ENCODE results near the gene ZC4H2.
A peak's percentile ranks its signal among the peaks of the same experiment; 100 is the strongest.
"Not testable (repeated sequence)": the region's sequence is repeated elsewhere in the genome, so short reads cannot be mapped to it uniquely, and the experiment has no call there.

The ZC4H2 gene

GRCh38 chrX:64975989-64976672, at the start of gene ZC4H2:
Gene ZC4H2, minus strand, starts transcription at chrX:64976450. Its CDS starts 73 bp downstream, at chrX:64976377.
- peaks cover 4 to 14% of the 10 kb centered on the region in 2 donors for H3K36me3 Mint-ChIP-seq
- ATAC-seq (replicated peaks): peak; percentile 99
- peaks cover 0 to 2% of the 10 kb centered on the region in 2 donors for H3K9me3 Mint-ChIP-seq
- peak; percentile 51 for DNase-seq
- H3K27me3 Mint-ChIP-seq: peaks cover 0 to 6% of the 10 kb centered on the region in 2 donors
- H3K4me3 Mint-ChIP-seq: peak within 1 kb of the TSS; percentile 97 to 100
- peak within 1 kb of the TSS; percentile 56 for H3K27ac Mint-ChIP-seq
- peaks cover 8 to 14% of the 10 kb centered on the region in 2 donors for H3K4me1 Mint-ChIP-seq

- DNase-seq: no peak
- Mint-ChIP-seq H3K9me3 (peaks cover 0 to 6% of the 10 kb centered on the region in 2 donors), H3K27ac (no peak overlapping the region), H3K36me3 (peaks cover 7 to 11% of the 10 kb centered on the region in 2 donors), H3K4me1 (peaks cover 2 to 8% of the 10 kb centered on the region in 2 donors), H3K27me3 (peaks cover 0 to 3% of the 10 kb centered on the region in 2 donors), H3K4me3 (no peak overlapping the region)
- ATAC-seq (replicated peaks): no peak
These were observed 41.2 kb upstream of the ZC4H2 start for GRCh38 chrX:65017451-65017850.

GRCh38 chrX:65014230-65014629, 38.0 kb upstream of the ZC4H2 start:
- DNase-seq: no peak
- H3K9me3 Mint-ChIP-seq: no peaks in the 10 kb centered on the region
- peaks cover 0 to 2% of the 10 kb centered on the region in 2 donors for H3K4me1 Mint-ChIP-seq
- peaks cover 2% of the 10 kb centered on the region in 2 donors for H3K36me3 Mint-ChIP-seq
- peaks cover 0 to 3% of the 10 kb centered on the region in 2 donors for H3K27me3 Mint-ChIP-seq
- H3K27ac Mint-ChIP-seq: no peak overlapping the region
- ATAC-seq (replicated peaks): no peak
- no peak overlapping the region for H3K4me3 Mint-ChIP-seq

- Mint-ChIP-seq H3K27ac (no peak overlapping the region), H3K27me3 (no peaks in the 10 kb centered on the region), H3K4me1 (no peaks in the 10 kb centered on the region), H3K36me3 (peaks cover 0 to 3% of the 10 kb centered on the region in 2 donors), H3K4me3 (no peak overlapping the region), H3K9me3 (peaks cover 0 to 2% of the 10 kb centered on the region in 2 donors)
- DNase-seq (no peak), ATAC-seq (replicated peaks) (no peak)
These were observed 33.2 kb upstream of the ZC4H2 start for GRCh38 chrX:65009459-65009858.

GRCh38 chrX:65002208-65002607, 26.0 kb upstream of the ZC4H2 start:
- Mint-ChIP-seq H3K36me3 (peaks cover 10 to 13% of the 10 kb centered on the region in 2 donors), H3K9me3 (peaks cover 5 to 20% of the 10 kb centered on the region in 2 donors)
- not testable (repeated sequence) for H3K27me3 Mint-ChIP-seq; H3K4me1 Mint-ChIP-seq; ATAC-seq (replicated peaks); DNase-seq; H3K27ac Mint-ChIP-seq; H3K4me3 Mint-ChIP-seq

- peaks cover 7 to 16% of the 10 kb centered on the region in 2 donors for H3K9me3 Mint-ChIP-seq
- H3K36me3 Mint-ChIP-seq: peaks cover 7 to 9% of the 10 kb centered on the region in 2 donors
- H3K27me3 Mint-ChIP-seq: no peaks in the 10 kb centered on the region
- H3K4me1 Mint-ChIP-seq: no peaks in the 10 kb centered on the region
- H3K4me3 Mint-ChIP-seq: no peak overlapping the region
- no peak overlapping the region for H3K27ac Mint-ChIP-seq
- DNase-seq (no peak), ATAC-seq (replicated peaks) (no peak)
These were observed 20.6 kb upstream of the ZC4H2 start for GRCh38 chrX:64996805-64997204.

GRCh38 chrX:64994131-64994798, 18.0 kb upstream of the ZC4H2 start:
- Mint-ChIP-seq H3K36me3 (peaks cover 3 to 4% of the 10 kb centered on the region in 2 donors), H3K27ac (no peak overlapping the region), H3K4me3 (no peak overlapping the region), H3K27me3 (no peaks in the 10 kb centered on the region), H3K9me3 (peaks cover 5 to 7% of the 10 kb centered on the region in 2 donors), H3K4me1 (no peaks in the 10 kb centered on the region)
- ATAC-seq (replicated peaks): no peak
- no peak for DNase-seq

- no peak overlapping the region for H3K27ac Mint-ChIP-seq
- peaks cover 0 to 6% of the 10 kb centered on the region in 2 donors for H3K27me3 Mint-ChIP-seq
- peaks cover 8 to 16% of the 10 kb centered on the region in 2 donors for H3K4me1 Mint-ChIP-seq
- H3K36me3 Mint-ChIP-seq: peaks cover 0 to 5% of the 10 kb centered on the region in 2 donors
- DNase-seq: no peak
- no peaks in the 10 kb centered on the region for H3K9me3 Mint-ChIP-seq
- no peak overlapping the region for H3K4me3 Mint-ChIP-seq
- ATAC-seq (replicated peaks): no peak
These were observed 1.6 kb upstream of the ZC4H2 start for GRCh38 chrX:64977830-64978229.

GRCh38 chrX:64977051-64977450, 801 bp upstream of the ZC4H2 start:
- DNase-seq: no peak
- H3K4me1 Mint-ChIP-seq: peaks cover 8 to 14% of the 10 kb centered on the region in 2 donors
- H3K9me3 Mint-ChIP-seq: no peaks in the 10 kb centered on the region
- no peak for ATAC-seq (replicated peaks)
- H3K4me3 Mint-ChIP-seq: peak overlapping the region in 1 of 2 donors; percentile 100
- H3K27ac Mint-ChIP-seq: no peak overlapping the region
- peaks cover 0 to 6% of the 10 kb centered on the region in 2 donors for H3K27me3 Mint-ChIP-seq
- peaks cover 1 to 7% of the 10 kb centered on the region in 2 donors for H3K36me3 Mint-ChIP-seq

GRCh38 chrX:64976673-64977040, 407 bp upstream of the ZC4H2 start:
- Mint-ChIP-seq H3K4me1 (peaks cover 8 to 14% of the 10 kb centered on the region in 2 donors), H3K27ac (peak overlapping the region; percentile 56), H3K36me3 (peaks cover 4 to 9% of the 10 kb centered on the region in 2 donors), H3K27me3 (peaks cover 0 to 6% of the 10 kb centered on the region in 2 donors), H3K9me3 (no peaks in the 10 kb centered on the region), H3K4me3 (peak overlapping the region; percentile 97 to 100)
- DNase-seq (no peak), ATAC-seq (replicated peaks) (peak; percentile 14 to 17)

- H3K27me3 Mint-ChIP-seq: peaks cover 0 to 6% of the 10 kb centered on the region in 2 donors
- peaks cover 8 to 14% of the 10 kb centered on the region in 2 donors for H3K4me1 Mint-ChIP-seq
- peak; percentile 6 for DNase-seq
- peak overlapping the region; percentile 97 to 100 for H3K4me3 Mint-ChIP-seq
- peaks cover 6 to 15% of the 10 kb centered on the region in 2 donors for H3K36me3 Mint-ChIP-seq
- H3K27ac Mint-ChIP-seq: peak overlapping the region; percentile 56
- H3K9me3 Mint-ChIP-seq: peaks cover 0 to 2% of the 10 kb centered on the region in 2 donors
- peak; percentile 39 for ATAC-seq (replicated peaks)
These were observed 759 bp downstream of the ZC4H2 start for GRCh38 chrX:64975491-64975890.

GRCh38 chrX:64925480-64925879, 50.8 kb downstream of the ZC4H2 start:
- peaks cover 5 to 17% of the 10 kb centered on the region in 2 donors for H3K9me3 Mint-ChIP-seq
- H3K27ac Mint-ChIP-seq: no peak overlapping the region
- ATAC-seq (replicated peaks): no peak
- H3K4me1 Mint-ChIP-seq: peaks cover 0 to 5% of the 10 kb centered on the region in 2 donors
- peaks cover 4 to 6% of the 10 kb centered on the region in 2 donors for H3K36me3 Mint-ChIP-seq
- no peak for DNase-seq
- H3K4me3 Mint-ChIP-seq: no peak overlapping the region
- no peaks in the 10 kb centered on the region for H3K27me3 Mint-ChIP-seq

GRCh38 chrX:64908121-64908520, 68.1 kb downstream of the ZC4H2 start:
- DNase-seq (no peak), ATAC-seq (replicated peaks) (no peak)
- H3K27ac Mint-ChIP-seq: no peak overlapping the region
- peaks cover 47% of the 10 kb centered on the region in 2 donors for H3K36me3 Mint-ChIP-seq
- no peaks in the 10 kb centered on the region for H3K27me3 Mint-ChIP-seq
- H3K4me3 Mint-ChIP-seq: no peak overlapping the region
- no peaks in the 10 kb centered on the region for H3K4me1 Mint-ChIP-seq
- H3K9me3 Mint-ChIP-seq: peaks cover 17 to 28% of the 10 kb centered on the region in 2 donors

- Mint-ChIP-seq H3K9me3 (peaks cover 9 to 10% of the 10 kb centered on the region in 2 donors), H3K4me3 (peak overlapping the region in 1 of 2 donors; percentile 48), H3K27me3 (no peaks in the 10 kb centered on the region), H3K36me3 (peaks cover 3 to 8% of the 10 kb centered on the region in 2 donors), H3K4me1 (peaks cover 0 to 8% of the 10 kb centered on the region in 2 donors), H3K27ac (no peak overlapping the region)
- no peak for DNase-seq
- ATAC-seq (replicated peaks): peak; percentile 66 to 73
These were observed 81.7 kb downstream of the ZC4H2 start for GRCh38 chrX:64894454-64895038.
